Measurements from ENCODE around the gene MYL7. TPM values are rescaled to one million over a fixed set of nuclear protein-coding genes. Genes with fewer than 3 reads are reported as not detected.

Gene MYL7
- polyA plus RNA-seq, 4 donors, result 0.21 to 13.5 (median 0.36) TPM; not detected in 1

GRCh38 chr7:44150466-44150832 is 9.3 kb upstream of the MYL7 start:
- Histone ChIP-seq H3K9me3 (ENCODE audit: control insufficient read depth in 2 of 2, insufficient read depth in 1 of 2, low read depth in 1 of 2, low read length in 1 of 2) (no peaks in the 10 kb centered on the region), H3K4me1 (ENCODE audit: control insufficient read depth in 3 of 3, insufficient read depth in 2 of 3, low read depth in 1 of 3, low read length in 2 of 3) (peaks cover 0 to 17% (median 0%) of the 10 kb centered on the region in 3 donors), H3K4me3 (ENCODE audit: low read depth in 1 of 3, low read length in 3 of 3) (no peak overlapping the region), H3K36me3 (ENCODE audit: control insufficient read depth in 3 of 3, insufficient read depth in 2 of 3, low read depth in 1 of 3, low read length in 3 of 3) (no peaks in the 10 kb centered on the region), H3K27ac (ENCODE audit: low read depth in 1 of 3, low read length in 2 of 3) (no peak overlapping the region), H3K27me3 (ENCODE audit: control insufficient read depth in 3 of 3, insufficient read depth in 3 of 3, low read length in 3 of 3) (peaks cover 0 to 26% (median 0%) of the 10 kb centered on the region in 3 donors)
- WGBS, 3 donors, result 50 to 67% (median 51%) methylated on average over 5 of the region's 5 CpGs
- DNase-seq, result no peak
- no peak for FAIRE-seq

GRCh38 chr7:44149571-44150465 is 8.7 kb upstream of the MYL7 start:
- no peak overlapping the region for H3K27ac ChIP-seq (ENCODE audit: low read depth in 1 of 3, low read length in 2 of 3)
- H3K9me3 ChIP-seq (ENCODE audit: control insufficient read depth in 2 of 2, insufficient read depth in 1 of 2, low read depth in 1 of 2, low read length in 1 of 2), result no peaks in the 10 kb centered on the region
- no peak overlapping the region for H3K4me3 ChIP-seq (ENCODE audit: low read depth in 1 of 3, low read length in 3 of 3)
- WGBS, 3 donors, result 84 to 88% (median 85%) methylated on average over 18 of the region's 18 CpGs
- FAIRE-seq (no peak), DNase-seq (no peak)
- H3K4me1 ChIP-seq (ENCODE audit: control insufficient read depth in 3 of 3, insufficient read depth in 2 of 3, low read depth in 1 of 3, low read length in 2 of 3), result peaks cover 0 to 20% (median 0%) of the 10 kb centered on the region in 3 donors
- no peaks in the 10 kb centered on the region for H3K36me3 ChIP-seq (ENCODE audit: control insufficient read depth in 3 of 3, insufficient read depth in 2 of 3, low read depth in 1 of 3, low read length in 3 of 3)
- peaks cover 0 to 32% (median 3%) of the 10 kb centered on the region in 3 donors for H3K27me3 ChIP-seq (ENCODE audit: control insufficient read depth in 3 of 3, insufficient read depth in 3 of 3, low read length in 3 of 3)

GRCh38 chr7:44148961-44149536 is 7.9 kb upstream of the MYL7 start:
- DNase-seq, result no peak
- WGBS, 3 donors, result 80 to 86% (median 84%) methylated on average over 9 of the region's 9 CpGs
- Histone ChIP-seq H3K27ac (ENCODE audit: low read depth in 1 of 3, low read length in 2 of 3) (no peak overlapping the region), H3K27me3 (ENCODE audit: control insufficient read depth in 3 of 3, insufficient read depth in 3 of 3, low read length in 3 of 3) (peaks cover 0 to 40% (median 3%) of the 10 kb centered on the region in 3 donors), H3K4me1 (ENCODE audit: control insufficient read depth in 3 of 3, insufficient read depth in 2 of 3, low read depth in 1 of 3, low read length in 2 of 3) (peaks cover 0 to 20% (median 0%) of the 10 kb centered on the region in 3 donors), H3K36me3 (ENCODE audit: control insufficient read depth in 3 of 3, insufficient read depth in 2 of 3, low read depth in 1 of 3, low read length in 3 of 3) (no peaks in the 10 kb centered on the region), H3K9me3 (ENCODE audit: control insufficient read depth in 2 of 2, insufficient read depth in 1 of 2, low read depth in 1 of 2, low read length in 1 of 2) (no peaks in the 10 kb centered on the region), H3K4me3 (ENCODE audit: low read depth in 1 of 3, low read length in 3 of 3) (no peak overlapping the region)
- no peak for FAIRE-seq

GRCh38 chr7:44148166-44148565 is 7.0 kb upstream of the MYL7 start:
- no peak for DNase-seq

GRCh38 chr7:44147026-44147991 is 6.2 kb upstream of the MYL7 start:
- peak in 1 of 2 donors; percentile 46 for DNase-seq
- no peak for FAIRE-seq
- 61 to 78% (median 76%) methylated on average over 33 of the region's 33 CpGs for WGBS, 3 donors
- no peak overlapping the region for H3K4me3 ChIP-seq (ENCODE audit: low read depth in 1 of 3, low read length in 3 of 3)
- no peaks in the 10 kb centered on the region for H3K36me3 ChIP-seq (ENCODE audit: control insufficient read depth in 3 of 3, insufficient read depth in 2 of 3, low read depth in 1 of 3, low read length in 3 of 3)
- H3K27ac ChIP-seq (ENCODE audit: low read depth in 1 of 3, low read length in 2 of 3), result peak overlapping the region in 1 of 3 donors; percentile 38
- H3K4me1 ChIP-seq (ENCODE audit: control insufficient read depth in 3 of 3, insufficient read depth in 2 of 3, low read depth in 1 of 3, low read length in 2 of 3), result peaks cover 0 to 20% (median 0%) of the 10 kb centered on the region in 3 donors
- peaks cover 0 to 44% (median 3%) of the 10 kb centered on the region in 3 donors for H3K27me3 ChIP-seq (ENCODE audit: control insufficient read depth in 3 of 3, insufficient read depth in 3 of 3, low read length in 3 of 3)
- no peaks in the 10 kb centered on the region for H3K9me3 ChIP-seq (ENCODE audit: control insufficient read depth in 2 of 2, insufficient read depth in 1 of 2, low read depth in 1 of 2, low read length in 1 of 2)

More at GRCh38 chr7:44148166-44148565, 7.0 kb upstream of the MYL7 start:
- whole genome bisulfite sequencing, 3 donors, result 71 to 85% (median 84%) methylated on average over 2 of the region's 2 CpGs
- Histone ChIP-seq H3K4me3 (ENCODE audit: low read depth in 1 of 3, low read length in 3 of 3) (no peak overlapping the region), H3K27me3 (ENCODE audit: control insufficient read depth in 3 of 3, insufficient read depth in 3 of 3, low read length in 3 of 3) (peaks cover 0 to 44% (median 3%) of the 10 kb centered on the region in 3 donors), H3K4me1 (ENCODE audit: control insufficient read depth in 3 of 3, insufficient read depth in 2 of 3, low read depth in 1 of 3, low read length in 2 of 3) (peaks cover 0 to 20% (median 0%) of the 10 kb centered on the region in 3 donors), H3K27ac (ENCODE audit: low read depth in 1 of 3, low read length in 2 of 3) (no peak overlapping the region), H3K9me3 (ENCODE audit: control insufficient read depth in 2 of 2, insufficient read depth in 1 of 2, low read depth in 1 of 2, low read length in 1 of 2) (no peaks in the 10 kb centered on the region), H3K36me3 (ENCODE audit: control insufficient read depth in 3 of 3, insufficient read depth in 2 of 3, low read depth in 1 of 3, low read length in 3 of 3) (no peaks in the 10 kb centered on the region)
- no peak for FAIRE-seq

- WGBS, 3 donors, result 6 to 18% (median 13%) methylated on average over 33 to 65 of the region's 65 CpGs
These were observed 5.1 kb upstream of the MYL7 start for GRCh38 chr7:44145969-44146911.

GRCh38 chr7:44145479-44145968 is 4.4 kb upstream of the MYL7 start:
- no peak for FAIRE-seq
- peaks cover 0 to 20% (median 0%) of the 10 kb centered on the region in 3 donors for H3K4me1 ChIP-seq (ENCODE audit: control insufficient read depth in 3 of 3, insufficient read depth in 2 of 3, low read depth in 1 of 3, low read length in 2 of 3)
- H3K36me3 ChIP-seq (ENCODE audit: control insufficient read depth in 3 of 3, insufficient read depth in 2 of 3, low read depth in 1 of 3, low read length in 3 of 3), result no peaks in the 10 kb centered on the region
- H3K4me3 ChIP-seq (ENCODE audit: low read depth in 1 of 3, low read length in 3 of 3), result peak overlapping the region; percentile 9 to 17 (median 10)
- H3K27ac ChIP-seq (ENCODE audit: low read depth in 1 of 3, low read length in 2 of 3), result no peak overlapping the region
- H3K27me3 ChIP-seq (ENCODE audit: control insufficient read depth in 3 of 3, insufficient read depth in 3 of 3, low read length in 3 of 3), result peaks cover 0 to 44% (median 3%) of the 10 kb centered on the region in 3 donors
- H3K9me3 ChIP-seq (ENCODE audit: control insufficient read depth in 2 of 2, insufficient read depth in 1 of 2, low read depth in 1 of 2, low read length in 1 of 2), result no peaks in the 10 kb centered on the region
- DNase-seq, result peak in 1 of 2 donors; percentile 51
- 10 to 22% (median 18%) methylated on average over 48 to 53 of the region's 53 CpGs for WGBS, 3 donors

More at GRCh38 chr7:44145969-44146911, 5.1 kb upstream of the MYL7 start:
- Histone ChIP-seq H3K4me3 (ENCODE audit: low read depth in 1 of 3, low read length in 3 of 3) (peak overlapping the region; percentile 10 to 29 (median 24)), H3K27ac (ENCODE audit: low read depth in 1 of 3, low read length in 2 of 3) (peak overlapping the region in 1 of 3 donors; percentile 38), H3K4me1 (ENCODE audit: control insufficient read depth in 3 of 3, insufficient read depth in 2 of 3, low read depth in 1 of 3, low read length in 2 of 3) (peaks cover 0 to 20% (median 0%) of the 10 kb centered on the region in 3 donors), H3K9me3 (ENCODE audit: control insufficient read depth in 2 of 2, insufficient read depth in 1 of 2, low read depth in 1 of 2, low read length in 1 of 2) (no peaks in the 10 kb centered on the region), H3K36me3 (ENCODE audit: control insufficient read depth in 3 of 3, insufficient read depth in 2 of 3, low read depth in 1 of 3, low read length in 3 of 3) (no peaks in the 10 kb centered on the region), H3K27me3 (ENCODE audit: control insufficient read depth in 3 of 3, insufficient read depth in 3 of 3, low read length in 3 of 3) (peaks cover 0 to 44% (median 3%) of the 10 kb centered on the region in 3 donors)
- FAIRE-seq (no peak), DNase-seq (peak; percentile 80 to 87)
